HG03457 (cell line): ENCODE results near the gene ATAD1.
"Not testable (repeated sequence)": the region's sequence is repeated elsewhere in the genome, so short reads cannot be mapped to it uniquely, and the experiment has no call there.

ENCODE experiments used
- ATAC-seq: cut with Tn5 transposase; IDR thresholded peaks from one replicate; pipeline ENCODE4 v1.9.1; 2021; ENCODE audit warnings: moderate number of reproducible peaks; ENCODE audit not compliant: unreplicated experiment

ATAD1 gene

DNA sequence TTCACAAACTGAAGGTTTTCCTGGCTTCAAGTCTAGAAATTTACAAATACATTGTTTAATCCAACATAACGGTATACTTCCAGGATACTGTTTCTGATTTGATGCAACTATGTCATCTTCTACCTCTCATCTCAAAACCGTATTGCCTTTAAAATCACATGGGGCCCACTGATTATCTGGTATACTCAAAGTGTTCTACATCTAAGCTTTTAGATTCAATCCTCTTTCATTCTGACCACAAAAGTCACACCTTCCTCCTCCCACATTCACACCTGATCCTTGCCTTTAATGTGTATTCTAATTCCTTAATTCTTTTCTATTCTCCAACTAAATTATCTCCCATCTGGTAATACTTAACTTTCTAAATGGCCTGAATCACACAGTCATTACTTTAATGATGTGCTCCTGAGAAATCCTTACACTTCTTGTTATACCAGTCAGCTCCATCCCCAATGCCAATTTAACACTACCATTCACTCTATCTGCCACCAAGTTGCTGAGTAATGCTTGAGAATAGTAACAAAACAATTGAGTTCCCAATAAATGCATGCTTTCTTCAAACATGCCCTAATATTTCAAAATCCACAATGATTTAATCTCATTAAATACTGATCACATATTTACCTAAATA, 13.0 kb downstream of the ATAD1 start:
- no peak for ATAC-seq

DNA sequence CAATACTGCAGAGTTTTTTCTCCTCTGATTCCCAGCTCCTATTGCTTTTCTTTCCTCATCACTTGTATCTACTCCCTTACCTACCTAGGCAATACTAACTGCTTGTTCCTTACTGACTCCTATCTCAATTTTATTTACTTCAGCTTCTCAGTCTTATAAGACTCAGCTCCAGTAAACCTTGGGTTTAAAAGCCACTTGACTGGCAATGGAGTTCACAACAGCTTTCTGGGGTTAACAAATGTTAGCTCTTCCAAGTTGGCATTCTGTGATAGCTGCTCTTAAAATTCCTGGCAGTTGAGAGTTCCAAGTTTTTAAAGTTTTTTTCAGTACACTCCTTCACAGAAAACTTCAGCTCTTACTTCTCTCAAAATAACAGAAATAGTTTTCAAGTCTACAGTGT, 14.2 kb downstream of the ATAD1 start:
- ATAC-seq, result no peak

DNA sequence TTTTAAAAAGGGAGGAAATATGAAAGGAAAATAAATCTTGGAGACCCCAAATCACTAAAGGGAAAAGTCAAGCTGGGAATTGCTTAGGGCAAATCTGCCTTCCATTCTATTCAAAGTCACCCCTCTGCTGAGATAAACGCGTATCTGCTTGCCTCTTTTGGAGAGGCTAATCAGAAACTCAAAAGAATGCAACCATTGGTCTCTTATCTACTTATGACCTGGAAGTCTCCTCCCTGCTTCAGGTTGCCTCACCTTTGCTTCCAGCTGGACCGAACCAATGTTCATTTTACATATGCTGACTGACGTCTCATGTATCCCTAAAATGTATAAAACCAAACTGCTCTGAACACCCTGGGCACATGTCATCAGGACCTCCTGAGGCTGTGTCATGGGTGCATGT, 14.7 kb downstream of the ATAD1 start:
- no peak for ATAC-seq

DNA sequence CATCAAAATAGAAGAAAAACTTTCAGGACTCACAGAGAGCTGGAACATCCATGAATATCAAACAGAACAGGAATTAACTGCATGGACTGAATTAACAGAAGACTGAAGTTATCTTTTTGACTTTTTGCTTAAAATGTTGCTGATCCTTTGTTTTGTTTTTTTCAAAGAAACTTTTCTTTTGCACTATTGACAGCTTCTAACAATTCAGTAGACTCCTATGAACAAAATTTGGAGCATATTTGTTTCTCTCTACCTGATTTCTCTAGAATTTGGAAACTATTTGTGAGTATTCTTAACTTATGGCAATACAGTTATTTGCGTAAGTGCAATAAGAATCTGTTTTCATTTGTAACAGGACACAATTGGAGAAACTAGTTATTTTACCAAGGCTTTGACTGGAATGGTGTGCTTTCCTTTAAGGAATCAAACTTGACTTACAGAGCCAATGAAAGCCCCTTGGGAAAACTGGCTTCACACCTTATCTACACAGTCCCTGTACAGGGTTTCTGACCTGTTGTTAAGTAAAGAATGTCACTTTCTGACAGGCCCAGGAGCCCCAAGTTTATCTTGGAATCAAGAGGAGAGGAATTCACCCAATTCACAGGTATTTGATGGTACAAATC, 16.1 kb downstream of the ATAD1 start:
- not testable (repeated sequence) for ATAC-seq

DNA sequence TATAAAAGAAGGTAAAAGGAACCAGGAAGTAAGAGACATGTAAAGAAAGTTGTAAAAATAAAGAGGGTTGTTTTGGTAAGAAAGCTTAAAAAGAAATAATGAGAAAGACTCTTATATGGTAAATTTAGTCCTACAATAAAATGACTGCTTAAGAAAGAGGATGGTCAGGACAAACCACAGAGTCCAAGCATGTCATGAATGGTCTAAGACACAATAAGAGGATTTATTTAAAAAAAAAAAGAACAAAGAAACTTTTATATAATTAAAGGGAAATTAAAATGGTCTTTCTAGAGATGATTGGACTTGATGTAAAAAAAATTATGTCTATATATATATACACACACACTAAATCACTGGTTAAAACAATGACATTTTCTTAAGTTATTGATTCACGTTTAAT, 18.2 kb downstream of the ATAD1 start:
- ATAC-seq, result no peak

DNA sequence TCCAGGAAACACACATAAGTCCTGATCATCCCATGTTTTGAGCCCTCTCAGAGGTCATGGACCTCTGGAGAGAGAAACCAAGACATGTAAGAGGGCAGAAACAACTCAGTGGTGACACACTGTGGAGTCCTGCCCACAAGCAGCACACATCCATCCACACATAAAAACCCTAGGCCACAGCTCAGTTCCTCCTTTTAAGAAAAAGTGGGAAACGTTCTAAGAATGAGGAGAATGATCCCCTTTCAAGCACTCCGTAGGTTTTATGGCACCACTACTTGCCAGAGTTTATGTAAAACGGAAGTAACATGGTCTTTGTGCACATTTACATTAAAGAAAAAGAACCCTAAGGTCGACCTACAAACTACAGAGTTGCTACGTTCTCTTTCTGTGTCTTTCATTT, 19.9 kb downstream of the ATAD1 start:
- ATAC-seq, result no peak

DNA sequence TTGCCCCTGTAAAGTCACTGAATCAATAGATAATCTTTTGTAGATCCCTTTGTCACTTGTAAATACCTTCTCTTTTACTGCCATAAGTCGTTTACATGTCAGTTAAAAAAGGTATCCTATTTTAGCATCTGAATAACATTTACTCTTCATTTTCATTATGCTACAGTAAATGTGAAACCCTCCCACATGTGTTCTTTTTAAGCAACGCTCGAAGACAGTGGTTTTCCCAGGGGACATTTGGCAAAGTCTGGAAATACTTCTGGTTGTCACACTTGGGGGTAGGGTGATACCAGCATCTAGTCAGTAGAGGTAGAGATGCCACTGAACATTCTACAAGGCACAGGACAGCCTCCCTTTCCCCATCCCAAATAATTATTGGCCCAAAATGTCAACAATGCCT, 23.7 kb downstream of the ATAD1 start:
- ATAC-seq, result no peak

DNA sequence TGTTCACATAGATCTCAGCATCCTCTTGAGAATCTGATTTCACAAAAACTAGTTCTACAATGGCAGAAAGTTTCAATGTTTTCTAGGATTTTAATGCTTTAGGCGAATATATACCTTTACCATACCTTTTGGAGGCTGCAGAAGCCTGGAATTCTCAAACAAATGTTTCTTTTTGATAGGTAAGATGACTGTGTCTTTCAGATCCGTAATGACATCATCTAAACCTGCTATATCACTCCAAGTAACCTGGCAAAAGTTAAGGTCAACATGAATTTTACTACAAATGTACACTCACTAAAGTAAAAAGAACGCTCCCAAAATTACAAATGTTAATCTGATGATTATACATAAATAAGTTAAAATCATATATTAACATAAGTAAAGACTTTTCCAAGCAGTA, 27.8 kb downstream of the ATAD1 start:
- ATAC-seq, result no peak

DNA sequence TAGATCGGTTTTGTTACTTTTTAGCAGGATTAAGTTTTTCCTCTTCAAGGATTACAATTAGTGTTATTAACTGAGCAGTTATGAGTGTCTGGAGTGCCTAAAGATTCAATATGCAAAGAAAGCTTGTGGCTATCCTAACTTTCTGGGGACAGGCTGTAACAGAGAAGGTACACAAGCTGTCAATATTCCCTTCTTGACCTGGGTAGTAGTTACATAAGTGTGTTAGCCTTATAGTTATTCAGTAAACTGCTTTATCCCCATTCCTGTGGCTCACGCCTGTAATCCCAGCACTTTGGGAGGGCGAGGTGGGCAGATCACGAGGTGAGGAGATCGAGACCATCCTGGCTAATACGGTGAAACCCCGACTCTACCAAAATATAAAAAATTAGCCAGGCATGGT, 31.6 kb downstream of the ATAD1 start:
- ATAC-seq, result no peak

DNA sequence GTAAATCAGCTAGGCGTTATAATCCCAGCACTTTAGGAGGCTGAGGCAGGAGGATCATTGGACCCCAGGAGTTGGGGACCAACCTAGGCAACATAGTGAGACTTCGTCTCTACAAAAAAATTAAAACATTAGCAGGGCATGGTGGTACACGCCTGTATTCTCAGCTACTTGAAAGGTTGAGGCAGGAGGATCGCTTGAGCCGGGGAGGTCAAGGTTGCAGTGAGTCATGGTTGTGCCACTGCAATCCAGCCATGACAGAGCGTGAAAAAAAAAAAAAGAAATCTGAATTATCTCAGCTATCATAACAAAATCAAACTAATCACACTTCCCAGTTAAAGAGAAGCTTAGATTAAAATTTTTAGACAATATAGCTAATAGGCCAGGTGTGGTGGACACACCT, 35.3 kb downstream of the ATAD1 start:
- ATAC-seq, result no peak

DNA sequence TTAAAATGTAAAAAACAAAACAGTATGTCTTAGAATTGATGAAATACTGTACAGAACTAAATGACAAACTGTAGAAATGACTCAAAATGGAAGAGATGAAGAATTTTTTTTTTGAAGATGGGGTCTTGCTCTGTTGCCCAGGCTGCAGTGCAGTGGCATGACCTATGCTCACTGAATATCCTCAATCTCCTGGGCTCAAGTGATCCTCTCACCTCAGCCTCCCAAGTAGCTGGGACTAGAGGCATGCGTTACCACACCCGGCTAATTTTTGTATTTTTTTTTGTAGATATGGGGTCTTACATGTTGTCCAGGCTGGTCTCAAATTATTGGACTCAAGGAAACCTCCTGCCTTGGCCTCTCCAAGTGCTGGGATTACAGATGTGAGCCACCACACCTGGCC, 36.5 kb downstream of the ATAD1 start:
- ATAC-seq, result no peak

DNA sequence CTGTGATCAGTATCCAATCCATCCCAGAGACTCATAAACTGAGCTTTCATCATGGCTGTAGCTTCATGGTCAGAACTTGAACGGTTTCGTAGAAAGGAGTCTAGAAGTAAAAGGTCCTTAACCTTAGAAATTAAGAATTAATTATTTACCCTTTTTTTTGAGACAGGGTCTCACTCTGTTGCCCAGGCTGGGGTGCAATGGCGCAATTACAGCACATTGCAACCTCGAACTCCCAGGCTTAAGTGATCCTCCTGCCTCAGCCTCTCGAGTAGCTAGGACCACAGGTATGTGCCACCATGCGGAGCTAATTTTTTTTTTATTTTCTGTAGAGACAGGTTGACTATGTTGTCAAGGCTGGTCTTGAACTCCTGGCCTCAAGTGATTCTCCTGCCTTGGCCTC, 41.7 kb downstream of the ATAD1 start:
- no peak for ATAC-seq

DNA sequence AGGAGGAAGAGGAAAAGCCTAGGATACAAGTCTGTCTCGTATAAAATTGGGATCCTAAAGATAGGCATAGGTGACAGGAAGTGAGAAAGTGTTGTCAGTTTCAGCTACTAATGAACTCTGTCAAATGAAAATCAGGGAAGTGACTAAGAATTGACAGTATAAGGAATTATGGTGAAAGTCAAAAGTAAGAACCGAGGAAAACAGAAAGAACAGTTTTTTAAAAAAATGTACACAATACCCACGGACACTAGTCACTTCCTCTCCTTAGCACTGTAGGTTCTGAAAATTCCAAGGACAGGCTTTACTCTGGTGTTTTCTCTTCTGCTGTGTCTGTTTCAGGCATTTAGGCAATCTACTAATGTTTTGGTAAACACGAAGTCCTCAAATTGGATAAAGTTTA, 42.3 kb downstream of the ATAD1 start:
- no peak for ATAC-seq

DNA sequence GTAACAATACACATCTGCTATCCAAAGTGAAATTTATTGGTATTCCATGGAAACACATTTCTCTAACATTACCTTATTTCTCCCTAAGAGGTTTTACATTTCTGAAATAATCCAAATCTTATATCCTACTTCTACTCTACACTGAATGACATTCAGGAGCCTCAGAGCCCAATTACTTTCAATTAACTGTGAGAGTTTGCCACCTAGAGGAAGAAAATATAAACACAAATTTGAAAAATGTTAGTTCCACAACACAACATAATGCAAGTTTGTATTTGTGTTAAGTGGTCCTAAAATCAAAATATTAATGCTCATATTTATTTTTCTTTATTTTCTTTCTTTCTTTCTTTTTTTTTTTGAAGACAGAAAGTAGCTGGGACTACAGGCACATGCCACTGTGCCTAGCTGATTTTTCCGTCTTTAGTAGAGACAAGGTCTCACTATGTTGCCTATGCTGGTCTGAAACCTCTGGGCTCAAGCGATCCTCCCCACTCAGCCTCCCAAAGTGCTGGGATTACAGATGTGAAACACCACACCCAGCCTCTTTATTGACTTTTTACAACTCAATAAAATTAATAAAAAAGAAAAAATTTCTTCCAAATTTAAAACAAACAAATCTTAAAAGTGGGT, 46.0 kb downstream of the ATAD1 start:
- ATAC-seq, result no peak

DNA sequence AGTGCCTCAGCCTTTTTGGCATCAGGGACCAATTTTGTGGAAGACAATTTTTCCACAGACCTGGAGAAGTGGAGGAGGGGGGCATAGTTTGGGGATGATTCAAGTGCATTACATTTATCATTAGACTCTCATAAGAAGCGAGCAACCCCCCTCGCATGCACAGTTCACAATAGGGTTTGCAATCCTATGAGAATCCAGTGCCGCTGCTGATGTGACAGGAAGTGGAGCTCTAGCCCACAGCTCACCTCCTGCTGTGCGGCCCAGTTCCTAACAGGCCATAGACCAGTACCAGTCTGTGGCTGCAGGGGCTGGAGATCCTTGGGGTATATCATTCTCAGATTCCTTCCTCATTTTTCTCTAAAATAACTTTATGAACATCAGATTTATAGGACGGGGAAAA, 50.8 kb downstream of the ATAD1 start:
- no peak for ATAC-seq

DNA sequence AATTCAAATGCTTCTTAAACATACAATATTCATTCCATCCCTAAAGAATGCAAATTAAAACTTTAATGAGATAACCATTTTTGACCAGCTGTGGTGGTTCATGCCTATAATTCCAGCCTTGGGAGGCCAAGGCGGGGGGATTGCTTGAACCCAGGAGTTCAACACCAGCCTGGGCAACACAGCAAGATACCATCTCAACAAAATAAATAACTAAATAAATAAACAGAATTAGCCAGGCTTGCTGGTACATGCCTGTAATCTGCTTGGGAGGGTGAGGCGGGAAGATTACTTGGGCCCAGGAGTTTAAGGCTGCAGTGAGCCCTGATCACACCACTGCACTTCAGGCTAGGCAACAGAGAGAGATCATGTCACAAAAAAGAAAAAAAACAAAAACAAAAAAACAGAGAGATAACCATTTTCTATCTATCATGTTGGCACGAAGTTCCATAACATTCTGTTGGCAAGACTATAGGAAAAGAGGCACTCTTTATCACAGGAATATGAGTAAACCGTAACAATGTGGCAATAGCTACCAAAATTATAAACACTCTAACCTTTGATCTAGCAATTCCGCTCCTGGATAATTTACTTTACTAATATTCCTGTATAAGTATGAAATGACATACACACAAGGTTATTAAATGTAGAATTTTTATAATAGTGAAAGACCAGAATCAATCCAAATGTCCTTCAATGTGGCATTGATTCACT, 52.2 kb downstream of the ATAD1 start:
- no peak for ATAC-seq

DNA sequence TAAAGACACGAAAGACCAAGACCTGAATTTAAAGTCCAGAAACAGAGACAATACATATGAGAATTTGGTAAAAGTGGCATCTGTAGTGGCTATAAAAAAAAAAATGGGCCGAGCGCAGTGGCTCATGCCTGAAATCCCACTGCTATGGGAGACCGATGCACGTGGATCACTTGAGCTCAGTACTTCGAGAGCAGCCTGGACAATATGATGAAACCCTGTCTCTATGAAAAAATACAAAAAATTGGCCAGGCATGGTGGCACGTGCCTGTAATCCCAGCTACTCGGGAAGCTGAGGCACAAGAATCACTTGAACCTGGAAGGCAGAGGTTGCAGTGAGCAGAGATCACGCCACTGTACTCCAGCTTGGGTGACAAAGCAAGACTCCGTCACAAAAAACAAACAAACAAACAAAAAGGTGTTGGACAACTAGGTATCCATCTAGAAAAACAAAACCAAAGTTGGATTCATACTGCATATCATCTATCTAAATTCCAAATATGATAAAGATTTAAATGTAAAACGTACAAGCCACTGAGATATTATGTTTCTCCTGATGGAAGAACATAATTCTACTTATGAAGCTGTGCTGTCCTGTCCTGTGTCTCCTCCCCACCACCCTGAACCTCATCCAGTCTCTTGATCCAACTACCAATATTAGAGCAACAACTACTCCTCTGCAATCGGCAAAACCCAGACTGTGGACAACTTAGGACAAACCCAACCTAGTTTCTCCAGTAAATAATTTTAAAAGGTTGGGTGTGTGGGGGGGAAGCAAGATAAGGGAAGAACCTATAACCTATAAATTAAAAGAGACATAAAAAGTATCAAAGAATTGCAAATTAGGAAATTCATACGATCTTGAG, 53.7 kb downstream of the ATAD1 start:
- no peak for ATAC-seq

DNA sequence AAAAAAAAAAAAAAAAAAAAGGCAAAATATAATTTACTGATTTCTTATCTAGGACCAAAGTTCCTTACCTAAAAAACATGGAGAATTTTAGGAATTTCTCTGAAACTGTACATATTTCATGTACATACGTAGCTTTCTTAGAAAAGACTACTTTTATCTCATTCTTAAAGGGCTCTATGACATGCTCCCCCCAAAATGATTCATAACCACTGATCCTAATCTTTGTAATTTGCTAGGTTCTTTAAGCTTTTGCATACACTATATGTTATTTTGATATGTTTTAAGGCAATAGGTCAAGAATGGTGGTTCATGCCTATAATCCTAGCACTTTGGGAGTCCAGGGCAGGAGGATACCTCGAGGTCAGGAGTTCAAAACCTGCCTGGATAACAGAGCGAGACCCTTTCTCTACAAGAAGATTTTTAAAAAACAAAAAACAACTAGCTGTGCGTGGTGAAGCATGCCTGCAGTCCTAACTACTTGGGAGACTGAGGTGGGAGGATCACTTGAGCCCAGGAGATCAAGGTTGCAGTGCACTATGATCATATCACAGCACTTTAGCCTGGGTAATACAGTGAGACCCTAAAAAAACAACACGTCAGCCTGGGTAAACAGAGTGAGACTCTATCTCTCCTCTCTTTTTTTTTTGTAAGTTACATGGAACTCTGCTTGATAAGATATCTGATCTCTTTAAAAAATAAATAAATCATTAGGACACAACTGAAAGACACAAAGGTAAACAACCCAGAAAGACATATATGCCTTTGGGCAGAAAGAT, 54.8 kb downstream of the ATAD1 start:
- no peak for ATAC-seq

DNA sequence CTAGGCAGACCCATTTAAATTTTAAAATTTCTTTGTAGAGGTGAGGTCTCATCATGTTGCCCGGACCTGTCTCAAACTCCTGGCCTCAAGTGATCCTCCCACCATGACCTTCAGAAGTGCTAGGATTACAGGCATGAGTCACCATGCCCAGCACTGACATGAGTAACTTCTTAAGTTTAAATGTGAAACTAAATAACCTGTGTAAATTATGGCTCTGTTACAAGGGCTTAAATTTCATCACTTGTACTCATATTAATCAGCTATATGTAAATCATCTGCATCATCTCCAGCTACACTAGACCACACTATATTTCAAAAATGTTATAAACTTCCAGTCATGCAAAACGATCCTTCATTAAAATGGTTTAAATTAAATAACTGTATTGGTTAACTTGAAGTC, 56.1 kb downstream of the ATAD1 start:
- ATAC-seq, result no peak

DNA sequence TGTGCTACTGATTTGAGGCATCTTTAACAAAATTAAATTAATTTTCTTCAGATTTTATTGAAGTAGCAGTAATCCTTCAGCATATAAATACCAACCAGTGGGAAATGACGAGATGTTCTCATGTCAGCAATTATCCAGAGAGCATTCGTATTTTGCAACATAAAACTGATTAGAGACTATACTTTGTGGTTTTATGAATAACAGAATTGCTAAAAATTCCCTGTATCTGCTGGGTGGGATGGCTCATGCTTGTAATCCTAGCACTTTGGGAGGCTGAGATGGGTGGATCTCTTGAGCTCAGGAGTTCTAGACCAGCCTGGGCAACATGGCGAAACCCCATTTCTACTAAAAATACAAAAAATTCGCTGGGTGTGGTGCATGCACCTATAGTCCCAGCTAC, 56.9 kb downstream of the ATAD1 start:
- ATAC-seq, result no peak
